Measurements from ENCODE around the gene FTCDNL1. TPM values are rescaled to one million over a fixed set of nuclear protein-coding genes. Genes with fewer than 3 reads are reported as not detected.
A peak's percentile ranks its signal among the peaks of the same experiment; 100 is the strongest.

The FTCDNL1 gene
- total and polyA plus RNA-seq, 2 of the 13 experiments (the other 11 are each of a cell fraction or from before 2014, with no cell fraction given), result 0.98 to 1.4 TPM

GRCh38 chr2:199738727-199739412, 112.1 kb downstream of the FTCDNL1 start:
- no peaks in the 10 kb centered on the region for H3K9me3 ChIP-seq (ENCODE audit: low read length)
- H3K27me3 ChIP-seq (ENCODE audit: control insufficient read depth in 1 of 2, insufficient read depth in 2 of 2, low read length in 2 of 2), result no peaks in the 10 kb centered on the region
- 25% methylated on average over 7 of the region's 7 CpGs for WGBS (ENCODE audit: low lambda C conversion rate)
- DNase-seq (ENCODE audit: low spot score) (peak; percentile 82), ATAC-seq (peak; percentile 77), FAIRE-seq (peak; percentile 83)
- ChIA-PET POLR2A (no interaction called here), CTCF (ENCODE audit: low intra/inter-chr PET ratio, low total read pairs) (interaction anchor here (1.5 to 5.8 kb wide), 2 partner anchors 33 to 122 kb away, joined by 5 to 111 read pairs; no protein-coding TSS in a partner anchor)
- H2AFZ ChIP-seq (ENCODE audit: low read length), result no peak overlapping the region
- H3K79me2 ChIP-seq (ENCODE audit: insufficient read depth, low read length), result no peaks in the 10 kb centered on the region
- H4K20me1 ChIP-seq (ENCODE audit: insufficient read depth, low read length), result no peaks in the 10 kb centered on the region
- intact Hi-C loops (cut with micrococcal nuclease; ENCODE audit: unreplicated experiment), result loop anchor here (1.0 to 10.0 kb wide), 4 partner anchors 35 to 1424 kb away; no protein-coding TSS in a partner anchor
- no TSS peak for BruUV-seq (replicated peaks)
- peak overlapping the region in 2 of 3 experiments; percentile 3 to 4; a peak in 1 of 6 replicates for H3K4me3 ChIP-seq (replicated peaks in 1 of 3; ENCODE audit: insufficient read depth in 1 of 3, low read depth in 2 of 3, low read length in 3 of 3)
- H3K36me3 ChIP-seq (replicated peaks in 1 of 2; ENCODE audit: control insufficient read depth in 1 of 2, insufficient read depth in 2 of 2, low read length in 2 of 2), result no peaks in the 10 kb centered on the region
- no peak overlapping the region for H3K27ac ChIP-seq (ENCODE audit: extremely low read length, insufficient read depth, low read length)
- in situ Hi-C loops (cut with HindIII; ENCODE audit: extremely low pct_ligation_motif_present, low pct_unique_long_range_greater_than_20kb), result loop anchor here (10.0 kb wide), 1 partner anchor 1424 kb away; no protein-coding TSS in a partner anchor
- peak overlapping the region; percentile 54 for H3K4me2 ChIP-seq (ENCODE audit: low read depth, low read length)
- H3K9ac ChIP-seq (ENCODE audit: insufficient read depth, low read depth, low read length), result no peak overlapping the region
- peaks cover 46% of the 10 kb centered on the region for H3K4me1 ChIP-seq (ENCODE audit: insufficient read depth, low read length)
- TF ChIP-seq EP300 (IDR thresholded peaks at IDR 0.05; ENCODE audit: low read depth in 2 of 2, low read length in 2 of 2) (peak; percentile 80 to 90; a peak in 3 of 4 replicates), EP300 (CRISPR knock-in tag; IDR thresholded peaks at IDR 0.05; ENCODE audit: borderline replicate concordance) (peak; percentile 38; the same call in 1 of the 2 replicates), SMAD9 (CRISPR knock-in tag; IDR thresholded peaks at IDR 0.05) (no peak), KLF9 (CRISPR knock-in tag; IDR thresholded peaks at IDR 0.05; ENCODE audit: low read depth) (0 out of 2 replicates have a peak, but pooled peaks have one; percentile 39), SRSF1 (optimal IDR thresholded peaks at IDR 0.05; ENCODE audit: low read depth, low read length) (no peak), ZNF276 (CRISPR knock-in tag; IDR thresholded peaks at IDR 0.05; ENCODE audit: low read depth) (no peak), THAP11 (CRISPR knock-in tag; IDR thresholded peaks at IDR 0.05) (peak; percentile 62), HHEX (CRISPR knock-in tag; IDR thresholded peaks at IDR 0.05) (no peak), SKI (IDR thresholded peaks at IDR 0.05; ENCODE audit: partially characterized antibody) (no peak), IRX3 (CRISPR knock-in tag; IDR thresholded peaks at IDR 0.05; ENCODE audit: borderline replicate concordance, low read depth) (0 out of 2 replicates have a peak, but pooled peaks have one; percentile 31), ZFP36 (IDR thresholded peaks at IDR 0.05; ENCODE audit: borderline replicate concordance, low read depth, low read length, partially characterized antibody) (no peak), ZMAT3 (CRISPR knock-in tag; conservative IDR thresholded peaks at IDR 0.05) (no peak), TAF1 (CRISPR knock-in tag; IDR thresholded peaks at IDR 0.05) (no peak), CHD4 (IDR thresholded peaks at IDR 0.05; ENCODE audit: borderline replicate concordance, low read length) (no peak), HMG20B (CRISPR knock-in tag; conservative IDR thresholded peaks at IDR 0.05) (0 out of 2 replicates have a peak, but pooled peaks have one; percentile 34), KLF11 (CRISPR knock-in tag; IDR thresholded peaks at IDR 0.05) (no peak), GATA4 (IDR thresholded peaks at IDR 0.05; ENCODE audit: borderline replicate concordance, low read depth) (no peak), ZNF772 (CRISPR knock-in tag; IDR thresholded peaks at IDR 0.05) (no peak), FOXP4 (CRISPR knock-in tag; IDR thresholded peaks at IDR 0.05) (peak; percentile 77), HNRNPK (IDR thresholded peaks at IDR 0.05; ENCODE audit: low read depth, low read length, poor library complexity, severe bottlenecking) (no peak), MIER2 (CRISPR knock-in tag; IDR thresholded peaks at IDR 0.05) (peak; percentile 68; the same call in 1 of the 2 replicates), ZNF350 (CRISPR knock-in tag; IDR thresholded peaks at IDR 0.05; ENCODE audit: borderline replicate concordance, low read depth) (no peak)
